Glutamatergic neuron (in vitro differentiated cells): Measurements from ENCODE around the gene SLC1A7. TPM values are rescaled to one million over a fixed set of nuclear protein-coding genes. Genes with fewer than 3 reads are reported as not detected.
A peak's percentile ranks its signal among the peaks of the same experiment; 100 is the strongest.

Source experiments
- DNase-seq: peaks from one replicate; pipeline ENCODE4 v3.0.0; 2022
- H3K27ac Mint-ChIP-seq: one replicate; pipeline ENCODE4 v1.8.0; 2020; ENCODE audit warnings: mild to moderate bottlenecking, mixed read lengths, inconsistent platforms; ENCODE audit not compliant: unreplicated experiment
- H3K27me3 Mint-ChIP-seq: one replicate; pipeline ENCODE4 v1.8.0; 2020; ENCODE audit warnings: mild to moderate bottlenecking, moderate library complexity, mixed read lengths, inconsistent platforms; ENCODE audit not compliant: unreplicated experiment
- H3K36me3 Mint-ChIP-seq: one replicate; pipeline ENCODE4 v1.8.0; 2020; ENCODE audit warnings: mild to moderate bottlenecking, mixed read lengths, inconsistent platforms; ENCODE audit not compliant: unreplicated experiment
- H3K4me1 Mint-ChIP-seq: one replicate; pipeline ENCODE4 v1.8.0; 2020; ENCODE audit warnings: mild to moderate bottlenecking, low read depth, mixed read lengths, inconsistent platforms; ENCODE audit not compliant: unreplicated experiment
- H3K4me3 Mint-ChIP-seq: one replicate; pipeline ENCODE4 v1.8.0; 2020; ENCODE audit warnings: mild to moderate bottlenecking, mixed read lengths, inconsistent platforms; ENCODE audit not compliant: unreplicated experiment
- H3K9me3 Mint-ChIP-seq: one replicate; pipeline ENCODE4 v1.8.0; 2020; ENCODE audit warnings: mild to moderate bottlenecking, moderate library complexity, mixed read lengths, inconsistent platforms; ENCODE audit not compliant: unreplicated experiment
- total RNA-seq: library from RNA; stranded (reverse); fragmentation: NEBNext Ultra II Directional; extraction: Animal tissue kit (Norgen Biotek cat#: 25700); gene quantifications from one replicate; pipeline ENCODE4 v1.2.1, GENCODE V29; 2021; ENCODE audit not compliant: unreplicated experiment
- TF ChIP-seq, protein P1 (sequence below): fragments of 200-600 bp; sonication (generic); IDR thresholded peaks from one replicate; pipeline ENCODE4 v1.5.0; 2021; ENCODE audit not compliant: partially characterized antibody, unreplicated experiment

SLC1A7 gene
- total RNA-seq, 1 donor from 2014 or later, result not detected

DNA sequence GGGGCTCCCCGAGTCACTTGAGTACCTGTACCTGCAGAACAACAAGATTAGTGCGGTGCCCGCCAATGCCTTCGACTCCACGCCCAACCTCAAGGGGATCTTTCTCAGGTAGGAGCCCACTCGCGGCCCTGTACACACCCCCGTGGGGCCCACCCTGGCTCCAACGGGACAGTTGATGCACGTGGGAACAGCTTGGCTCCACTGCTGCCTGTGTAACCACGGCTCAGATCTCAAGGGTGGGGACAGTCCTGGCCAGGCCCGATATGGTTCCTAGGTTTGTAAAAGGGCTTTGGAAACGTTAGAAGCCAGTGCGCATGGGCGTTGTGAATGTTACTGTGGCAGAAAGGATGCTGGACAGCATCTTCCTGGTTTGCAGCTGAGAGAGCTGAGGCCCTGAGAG, 61.7 kb downstream of the SLC1A7 start:
- peaks cover 14% of the 10 kb centered on the region for H3K27me3 Mint-ChIP-seq

DNA sequence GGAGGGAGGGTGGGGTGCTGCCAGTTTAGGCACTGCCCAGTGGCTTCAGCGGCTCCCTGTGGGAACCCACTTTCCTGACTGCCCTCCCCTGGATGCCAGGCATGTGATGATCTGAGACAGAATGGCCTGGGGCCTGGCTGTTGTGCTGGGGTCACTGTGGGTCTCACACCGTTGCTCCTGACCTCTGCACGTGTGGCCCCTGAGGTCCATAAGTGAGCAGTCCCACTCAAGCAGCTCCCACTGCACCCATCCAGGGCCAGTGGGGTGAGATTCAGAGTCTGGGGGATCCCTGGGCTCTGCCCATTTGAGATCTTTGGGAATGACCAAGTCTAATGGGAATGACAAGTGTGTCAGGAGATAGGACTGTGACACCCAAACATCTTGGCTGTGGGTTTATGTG, 62.4 kb downstream of the SLC1A7 start:
- Mint-ChIP-seq H3K4me3 (no peak overlapping the region), H3K36me3 (no peaks in the 10 kb centered on the region), H3K27ac (no peak overlapping the region), H3K27me3 (peaks cover 16% of the 10 kb centered on the region), H3K9me3 (peaks cover 9% of the 10 kb centered on the region), H3K4me1 (peaks cover 22% of the 10 kb centered on the region)
- DNase-seq, result peak; percentile 4
- TF ChIP-seq, protein P1, sequence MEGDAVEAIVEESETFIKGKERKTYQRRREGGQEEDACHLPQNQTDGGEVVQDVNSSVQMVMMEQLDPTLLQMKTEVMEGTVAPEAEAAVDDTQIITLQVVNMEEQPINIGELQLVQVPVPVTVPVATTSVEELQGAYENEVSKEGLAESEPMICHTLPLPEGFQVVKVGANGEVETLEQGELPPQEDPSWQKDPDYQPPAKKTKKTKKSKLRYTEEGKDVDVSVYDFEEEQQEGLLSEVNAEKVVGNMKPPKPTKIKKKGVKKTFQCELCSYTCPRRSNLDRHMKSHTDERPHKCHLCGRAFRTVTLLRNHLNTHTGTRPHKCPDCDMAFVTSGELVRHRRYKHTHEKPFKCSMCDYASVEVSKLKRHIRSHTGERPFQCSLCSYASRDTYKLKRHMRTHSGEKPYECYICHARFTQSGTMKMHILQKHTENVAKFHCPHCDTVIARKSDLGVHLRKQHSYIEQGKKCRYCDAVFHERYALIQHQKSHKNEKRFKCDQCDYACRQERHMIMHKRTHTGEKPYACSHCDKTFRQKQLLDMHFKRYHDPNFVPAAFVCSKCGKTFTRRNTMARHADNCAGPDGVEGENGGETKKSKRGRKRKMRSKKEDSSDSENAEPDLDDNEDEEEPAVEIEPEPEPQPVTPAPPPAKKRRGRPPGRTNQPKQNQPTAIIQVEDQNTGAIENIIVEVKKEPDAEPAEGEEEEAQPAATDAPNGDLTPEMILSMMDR, result no peak

More for the DNA sequence above, 61.7 kb downstream of the SLC1A7 start:
- Mint-ChIP-seq H3K4me1 (peaks cover 23% of the 10 kb centered on the region), H3K9me3 (peaks cover 9% of the 10 kb centered on the region), H3K4me3 (no peak overlapping the region), H3K36me3 (no peaks in the 10 kb centered on the region), H3K27ac (no peak overlapping the region)
- TF ChIP-seq, protein P1, result no peak
- no peak for DNase-seq

DNA sequence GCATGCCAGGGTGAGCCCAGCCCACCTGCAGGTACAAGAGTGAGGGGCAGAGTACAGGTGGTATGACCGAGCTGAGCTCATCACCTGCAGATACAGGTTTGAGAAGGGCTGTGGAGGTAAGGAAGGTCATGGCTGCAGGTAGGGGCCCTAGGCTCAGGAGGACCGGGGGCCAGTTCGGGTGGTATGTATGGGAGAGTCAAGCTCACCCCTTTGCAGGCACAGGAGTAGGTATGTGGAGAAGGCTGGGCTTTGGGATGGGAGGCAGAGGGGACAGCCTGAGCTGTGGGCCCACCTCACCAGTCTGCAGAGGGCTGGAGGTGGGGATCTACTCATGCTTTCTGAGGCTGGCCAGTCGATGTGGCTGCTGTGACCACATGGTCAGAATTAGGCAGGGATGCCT, 63.2 kb downstream of the SLC1A7 start:
- H3K27me3 Mint-ChIP-seq, result peaks cover 8% of the 10 kb centered on the region
- peak; percentile 7 for DNase-seq
- peaks cover 5% of the 10 kb centered on the region for H3K9me3 Mint-ChIP-seq
- no peak overlapping the region for H3K27ac Mint-ChIP-seq
- peaks cover 15% of the 10 kb centered on the region for H3K4me1 Mint-ChIP-seq
- TF ChIP-seq, protein P1, result no peak
- H3K36me3 Mint-ChIP-seq, result no peaks in the 10 kb centered on the region
- no peak overlapping the region for H3K4me3 Mint-ChIP-seq

DNA sequence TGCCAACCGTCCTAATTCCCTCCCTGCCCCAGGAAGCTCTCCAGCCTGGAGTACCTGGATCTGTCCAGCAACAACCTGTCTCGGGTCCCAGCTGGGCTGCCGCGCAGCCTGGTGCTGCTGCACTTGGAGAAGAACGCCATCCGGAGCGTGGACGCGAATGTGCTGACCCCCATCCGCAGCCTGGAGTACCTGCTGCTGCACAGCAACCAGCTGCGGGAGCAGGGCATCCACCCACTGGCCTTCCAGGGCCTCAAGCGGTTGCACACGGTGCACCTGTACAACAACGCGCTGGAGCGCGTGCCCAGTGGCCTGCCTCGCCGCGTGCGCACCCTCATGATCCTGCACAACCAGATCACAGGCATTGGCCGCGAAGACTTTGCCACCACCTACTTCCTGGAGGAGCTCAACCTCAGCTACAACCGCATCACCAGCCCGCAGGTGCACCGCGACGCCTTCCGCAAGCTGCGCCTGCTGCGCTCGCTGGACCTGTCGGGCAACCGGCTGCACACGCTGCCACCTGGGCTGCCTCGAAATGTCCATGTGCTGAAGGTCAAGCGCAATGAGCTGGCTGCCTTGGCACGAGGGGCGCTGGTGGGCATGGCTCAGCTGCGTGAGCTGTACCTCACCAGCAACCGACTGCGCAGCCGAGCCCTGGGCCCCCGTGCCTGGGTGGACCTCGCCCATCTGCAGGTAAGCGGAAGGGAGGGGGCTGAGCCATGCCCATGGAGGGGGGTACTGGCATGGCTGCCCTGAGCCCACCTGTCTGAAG, 63.9 kb downstream of the SLC1A7 start:
- Mint-ChIP-seq H3K4me1 (peaks cover 17% of the 10 kb centered on the region), H3K36me3 (no peaks in the 10 kb centered on the region), H3K9me3 (peaks cover 5% of the 10 kb centered on the region), H3K27ac (no peak overlapping the region), H3K4me3 (no peak overlapping the region), H3K27me3 (peaks cover 13% of the 10 kb centered on the region)
- no peak for DNase-seq
- TF ChIP-seq, protein P1, result no peak

DNA sequence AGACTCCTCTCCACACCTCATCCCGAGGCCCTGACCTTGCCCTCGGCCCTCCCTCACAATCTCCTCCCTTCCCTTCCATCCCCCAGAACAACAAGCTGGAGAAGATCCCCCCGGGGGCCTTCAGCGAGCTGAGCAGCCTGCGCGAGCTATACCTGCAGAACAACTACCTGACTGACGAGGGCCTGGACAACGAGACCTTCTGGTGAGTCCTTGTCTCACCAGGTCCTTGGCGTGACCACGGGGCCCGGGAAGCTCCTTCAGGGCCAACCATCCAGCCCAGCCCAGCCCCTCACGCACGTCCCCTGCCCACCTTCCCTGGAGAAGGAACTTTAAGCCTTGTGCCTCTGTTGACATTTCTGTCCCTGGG, 64.9 kb downstream of the SLC1A7 start:
- Mint-ChIP-seq H3K4me3 (no peak overlapping the region), H3K36me3 (no peaks in the 10 kb centered on the region), H3K27ac (no peak overlapping the region), H3K27me3 (peaks cover 10% of the 10 kb centered on the region), H3K9me3 (peaks cover 1% of the 10 kb centered on the region), H3K4me1 (peaks cover 11% of the 10 kb centered on the region)
- no peak for DNase-seq
- TF ChIP-seq, protein P1, result no peak
